Measurements from ENCODE around the gene RTN4IP1. TPM values are rescaled to one million over a fixed set of nuclear protein-coding genes. Genes with fewer than 3 reads are reported as not detected.

Gene RTN4IP1, protein sequence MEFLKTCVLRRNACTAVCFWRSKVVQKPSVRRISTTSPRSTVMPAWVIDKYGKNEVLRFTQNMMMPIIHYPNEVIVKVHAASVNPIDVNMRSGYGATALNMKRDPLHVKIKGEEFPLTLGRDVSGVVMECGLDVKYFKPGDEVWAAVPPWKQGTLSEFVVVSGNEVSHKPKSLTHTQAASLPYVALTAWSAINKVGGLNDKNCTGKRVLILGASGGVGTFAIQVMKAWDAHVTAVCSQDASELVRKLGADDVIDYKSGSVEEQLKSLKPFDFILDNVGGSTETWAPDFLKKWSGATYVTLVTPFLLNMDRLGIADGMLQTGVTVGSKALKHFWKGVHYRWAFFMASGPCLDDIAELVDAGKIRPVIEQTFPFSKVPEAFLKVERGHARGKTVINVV
- 10 to 100 TPM in 2 of 4 donors, 1 to 10 TPM in 2; 9.7 to 10.8 (median 10.4) TPM for polyA plus RNA-seq (ENCODE audit: insufficient read length in 4 of 4)

DNA sequence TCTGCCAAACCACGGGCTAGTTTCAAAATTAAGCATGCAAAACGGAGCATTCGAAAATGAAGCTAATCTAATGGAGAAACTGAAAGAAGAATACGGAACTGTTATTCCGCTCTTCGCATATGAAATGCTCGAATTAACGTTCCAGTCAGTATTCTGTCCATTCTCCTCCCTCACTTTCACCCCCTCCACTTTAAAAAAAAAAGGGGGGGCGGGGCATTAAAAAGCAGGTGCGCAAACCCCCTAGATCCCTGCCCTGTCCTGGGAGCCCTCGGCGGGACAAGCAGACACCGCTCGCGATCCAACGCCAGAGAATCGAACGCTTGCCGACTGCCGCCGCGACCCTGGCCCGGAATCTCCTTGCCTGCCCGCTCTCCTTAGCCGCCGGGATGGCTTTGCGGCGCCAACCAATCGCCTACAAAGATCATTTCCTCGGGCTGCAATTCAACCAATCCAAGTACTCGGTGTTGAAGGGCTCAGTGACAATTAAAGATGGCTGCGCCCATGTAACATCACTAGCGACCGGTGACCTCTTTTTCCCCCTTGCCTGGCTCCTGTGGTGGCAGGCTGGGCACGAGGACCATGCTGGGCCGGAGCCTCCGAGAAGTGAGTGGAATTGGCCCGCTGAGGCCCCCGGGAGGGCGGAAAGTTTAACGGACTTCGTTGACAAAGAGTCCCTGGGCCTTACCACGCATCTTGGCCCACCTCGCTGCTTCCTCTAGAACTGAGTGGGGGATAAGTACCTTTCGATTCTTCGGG, at the start of gene RTN4IP1, which contains the start of gene QRSL1:
Gene RTN4IP1 (minus strand): TSS at position 396 of the 756 bp plus-strand sequence. CDS start 477 bp downstream, outside the sequence.
Gene QRSL1 (plus strand): TSS at position 476 of the 756 bp plus-strand sequence. CDS start 104 bp downstream, at position 580.
- DNase-seq (ENCODE audit: low read depth in 4 of 4, low spot score in 2 of 4), result peak; percentile 90 to 97 (median 94)

DNA sequence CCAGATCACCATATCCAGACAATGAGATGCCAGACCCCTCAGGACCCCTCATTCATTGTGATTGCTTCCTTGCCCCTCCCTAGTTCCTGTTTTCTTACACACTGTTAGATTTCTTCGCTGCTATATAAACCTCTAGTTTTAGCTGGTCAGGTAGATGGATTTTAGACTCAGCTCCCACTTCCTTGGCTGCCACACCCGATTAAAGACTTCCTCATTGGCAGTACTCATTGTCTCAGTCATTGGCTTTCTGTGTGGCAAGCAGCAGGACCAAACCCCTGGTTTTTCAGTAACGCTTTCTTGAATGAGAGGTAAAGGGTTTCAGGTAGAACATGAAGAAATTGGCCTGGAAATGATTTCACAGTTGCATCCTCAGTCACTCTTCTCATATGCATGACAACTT, 48.0 kb upstream of the RTN4IP1 start:
- no peak for DNase-seq (ENCODE audit: low read depth in 4 of 4, low spot score in 2 of 4)

DNA sequence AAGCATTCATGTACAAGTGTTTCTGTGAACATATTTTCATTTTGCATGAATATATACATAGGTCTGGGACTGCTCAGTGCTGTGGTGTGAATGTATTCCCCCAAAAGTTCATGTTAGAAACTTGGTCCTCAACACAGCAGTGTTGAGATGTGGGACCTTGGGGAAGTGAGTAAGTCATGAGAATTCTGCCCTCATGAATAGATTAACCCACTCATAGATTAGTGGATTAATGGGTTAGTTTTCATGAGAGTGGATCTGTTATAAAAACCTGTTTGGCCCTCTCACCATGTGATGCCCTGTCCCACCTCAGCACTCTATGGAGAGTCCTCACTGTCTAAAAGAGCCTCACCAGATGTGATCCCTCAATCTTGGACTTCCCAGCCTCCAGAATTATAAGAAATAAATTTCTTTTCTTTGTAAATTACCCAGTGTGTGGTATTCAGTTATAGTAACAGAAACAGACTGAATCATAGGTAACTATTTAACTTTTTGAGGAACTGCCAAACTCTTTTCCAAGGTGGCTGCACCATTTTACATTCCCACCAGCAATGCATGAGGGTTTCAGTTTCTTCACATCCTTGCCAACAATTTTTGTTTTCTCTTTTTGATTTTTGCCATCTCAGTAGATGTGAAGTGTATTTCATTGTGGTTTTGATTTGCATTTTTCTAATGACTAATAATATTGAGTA, 45.4 kb upstream of the RTN4IP1 start:
- DNase-seq (ENCODE audit: low read depth in 4 of 4, low spot score in 2 of 4), result no peak

DNA sequence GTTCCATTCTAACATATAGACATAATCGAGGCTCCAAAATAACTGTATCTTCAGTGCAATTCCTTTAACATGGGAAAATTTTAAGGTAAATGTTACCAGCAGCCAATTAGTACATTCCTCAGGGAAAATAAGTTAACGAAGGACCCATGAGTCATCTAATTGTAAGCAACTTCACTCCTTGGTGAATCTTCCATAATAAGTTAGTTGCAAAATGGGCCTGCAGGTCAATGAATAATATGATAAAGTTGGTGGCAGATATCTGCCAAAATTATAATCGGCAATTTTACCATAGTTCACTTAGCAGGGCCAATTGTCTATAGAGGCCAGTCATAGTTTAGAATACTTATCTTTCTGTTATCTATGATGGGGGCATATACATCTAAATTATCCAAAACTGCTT, 42.4 kb upstream of the RTN4IP1 start:
- no peak for DNase-seq (ENCODE audit: low read depth in 4 of 4, low spot score in 2 of 4)

DNA sequence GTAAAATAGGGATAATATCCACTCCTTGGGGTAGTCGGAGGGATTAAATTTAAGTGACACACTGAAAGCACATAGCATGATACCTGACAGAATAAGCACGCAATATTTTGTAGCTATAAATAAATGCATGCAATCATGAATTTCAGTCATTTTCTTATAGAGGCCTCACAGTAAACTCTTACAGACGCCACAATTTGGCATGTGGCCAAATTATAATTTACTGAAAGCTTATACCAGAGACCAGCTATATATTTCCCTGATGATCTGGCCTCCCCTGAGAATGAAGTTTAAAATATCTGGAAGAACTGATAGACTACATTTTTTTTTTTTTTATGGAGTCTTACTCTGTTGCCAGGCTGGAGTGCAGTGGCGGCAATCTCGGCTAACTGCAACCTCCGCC, 40.9 kb upstream of the RTN4IP1 start:
- DNase-seq (ENCODE audit: low read depth in 4 of 4, low spot score in 2 of 4), result no peak

DNA sequence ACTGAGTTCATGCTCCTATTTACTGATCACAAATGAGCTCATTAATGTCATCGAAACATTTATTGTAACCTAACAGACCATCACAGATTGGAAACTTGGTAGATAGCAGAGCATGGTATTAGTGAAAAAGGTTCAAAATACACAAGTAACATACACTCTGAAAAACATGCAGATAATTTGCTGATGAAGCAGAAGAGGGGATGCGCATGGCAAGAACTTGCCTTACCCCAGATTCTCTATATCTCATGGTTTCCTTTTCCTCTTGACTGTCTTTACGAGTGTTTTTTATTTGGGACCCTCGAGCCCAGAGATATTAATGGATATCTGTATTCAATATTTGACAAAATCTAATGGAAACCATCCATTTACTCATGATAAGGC, 37.7 kb upstream of the RTN4IP1 start:
- no peak for DNase-seq (ENCODE audit: low read depth in 4 of 4, low spot score in 2 of 4)

DNA sequence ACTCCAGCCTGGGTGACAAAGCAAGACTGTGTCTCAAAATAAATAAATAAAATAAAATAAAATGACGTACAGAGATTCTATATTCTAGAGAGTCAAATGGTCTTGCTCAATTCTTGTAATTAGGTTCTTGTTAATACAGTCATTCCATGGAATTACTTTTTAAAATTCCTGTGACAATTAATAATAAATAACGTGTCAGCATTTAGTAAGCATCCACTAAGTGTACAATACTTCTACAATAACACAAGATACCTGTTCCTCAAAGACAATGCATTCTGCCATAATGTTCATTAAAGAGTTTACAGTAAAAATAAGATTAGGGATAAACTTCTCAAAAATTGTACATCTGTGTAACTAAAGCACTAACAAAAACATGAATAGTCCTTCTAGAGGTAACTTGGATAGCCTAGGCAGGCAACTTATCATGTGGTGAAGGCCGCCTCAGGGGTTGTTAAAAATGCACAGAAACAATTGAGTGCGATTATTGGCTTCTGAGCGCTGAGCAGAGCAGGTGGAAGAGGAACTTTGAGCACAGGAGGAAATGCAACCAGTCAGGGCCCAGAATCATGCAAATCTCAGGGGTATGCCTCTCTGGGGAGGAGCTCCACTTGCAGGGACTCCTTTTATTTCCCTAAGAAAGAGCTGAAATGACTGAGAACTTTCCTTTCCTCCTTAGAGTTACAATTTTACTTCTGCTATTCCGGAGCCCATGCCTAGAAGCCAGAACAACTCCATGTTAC, 37.2 kb upstream of the RTN4IP1 start:
- no peak for DNase-seq (ENCODE audit: low read depth in 4 of 4, low spot score in 2 of 4)

DNA sequence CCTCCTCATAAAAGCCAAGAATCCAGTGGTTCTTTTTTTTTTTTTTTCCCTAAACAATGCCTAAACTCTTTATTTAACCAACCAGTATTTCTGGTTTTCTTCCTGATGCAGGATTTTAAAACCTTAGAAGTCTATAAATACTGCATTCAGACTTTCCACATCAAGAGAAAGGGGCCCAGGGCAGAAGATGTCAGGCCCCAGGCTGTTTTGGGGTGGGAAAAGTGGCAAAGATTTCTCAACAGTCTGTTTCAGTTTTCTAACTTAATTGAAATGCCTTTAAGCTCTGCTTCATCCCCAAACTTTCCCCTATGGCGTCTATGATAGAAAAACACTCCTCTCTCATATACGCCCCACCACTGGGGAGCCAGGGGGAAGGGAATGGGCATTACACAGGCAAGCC, 33.2 kb upstream of the RTN4IP1 start:
- no peak for DNase-seq (ENCODE audit: low read depth in 4 of 4, low spot score in 2 of 4)

DNA sequence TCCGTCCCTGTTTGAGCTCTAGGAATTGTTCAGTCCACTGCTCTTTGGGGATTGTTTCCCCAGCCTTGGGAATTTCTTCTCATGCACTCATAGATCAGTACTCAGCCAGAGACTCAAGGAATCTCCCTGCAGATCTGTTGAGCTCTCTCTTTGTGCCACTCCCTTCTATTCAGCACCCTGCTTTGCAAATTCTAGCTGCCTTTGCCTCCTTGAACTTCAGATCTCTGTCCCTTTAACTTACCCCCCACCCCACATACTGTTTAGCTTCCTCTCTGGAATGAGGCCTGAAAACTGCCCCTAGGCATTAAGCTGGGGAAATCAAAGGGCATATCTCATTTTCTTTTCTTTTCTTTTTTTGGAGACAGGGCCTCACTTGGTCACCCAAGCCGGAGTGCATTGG, 30.6 kb upstream of the RTN4IP1 start:
- no peak for DNase-seq (ENCODE audit: low read depth in 4 of 4, low spot score in 2 of 4)

DNA sequence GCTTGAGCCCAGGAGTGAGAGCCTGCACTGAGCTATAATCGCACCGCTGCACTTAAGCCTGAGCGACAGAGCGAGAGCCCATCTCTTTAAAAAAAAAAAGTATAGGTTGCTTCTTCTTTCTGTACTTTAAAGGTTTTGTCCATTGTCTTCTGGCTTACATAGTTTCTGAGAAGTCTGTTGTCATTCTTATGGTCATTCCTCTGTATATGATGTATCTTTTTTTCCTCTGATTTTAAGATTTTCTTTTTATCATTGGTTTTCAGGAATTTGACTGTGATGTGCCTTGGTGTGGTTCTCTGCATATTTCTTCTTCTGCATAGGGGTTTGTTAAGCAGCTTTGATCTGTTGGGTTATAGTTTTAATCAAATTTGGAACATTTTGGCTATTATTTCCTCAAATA, 29.2 kb upstream of the RTN4IP1 start:
- DNase-seq (ENCODE audit: low read depth in 4 of 4, low spot score in 2 of 4), result no peak

DNA sequence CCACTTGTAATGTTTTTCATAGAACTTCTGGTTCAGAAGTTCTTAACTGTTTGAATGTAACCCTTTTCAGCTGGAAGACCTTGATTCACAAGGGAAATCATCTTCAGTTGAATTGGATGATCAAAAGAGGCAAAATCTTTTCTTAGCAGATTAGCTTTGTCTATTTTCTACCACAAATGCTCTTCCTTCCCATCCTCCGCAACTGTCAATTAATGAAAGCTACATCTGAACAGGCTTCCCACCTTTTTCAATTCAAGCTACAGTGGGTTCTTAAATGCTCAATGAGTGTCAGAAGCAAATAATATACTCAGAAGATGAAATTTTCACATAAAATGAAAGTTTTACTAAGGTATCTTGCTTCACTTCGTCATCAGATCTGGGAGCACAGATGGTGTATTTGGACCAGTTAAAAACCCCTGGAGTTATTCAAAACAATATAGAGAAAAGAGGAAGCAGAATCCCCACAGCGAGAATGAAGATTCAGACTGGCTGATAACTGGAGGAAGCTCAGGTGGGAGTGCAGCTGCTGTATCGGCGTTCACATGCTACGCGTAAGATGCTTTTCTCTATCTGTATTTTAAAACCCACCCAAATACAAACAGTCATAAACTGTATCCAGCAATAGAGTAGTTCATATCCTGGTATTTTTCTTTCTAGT, 19.5 kb upstream of the RTN4IP1 start:
- DNase-seq (ENCODE audit: low read depth in 4 of 4, low spot score in 2 of 4), result no peak

DNA sequence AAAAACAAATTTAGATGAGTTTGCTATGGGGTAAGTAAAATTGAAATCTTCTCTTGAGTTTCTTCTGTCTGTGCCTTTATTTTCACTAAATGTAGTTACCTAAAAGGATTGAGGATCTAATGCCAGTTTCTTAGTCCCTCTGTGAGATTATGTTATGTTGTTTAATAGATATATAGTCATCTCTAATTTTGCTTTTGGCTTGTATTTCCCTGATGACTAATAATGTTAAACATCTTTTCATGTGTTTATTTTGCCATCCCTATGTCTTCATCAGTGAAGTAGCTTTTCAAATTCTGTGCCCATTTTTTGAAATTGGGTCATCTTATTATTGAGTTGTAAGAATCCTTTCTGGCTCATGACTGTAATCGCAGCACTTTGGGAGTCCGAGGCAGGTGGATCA, 13.8 kb upstream of the RTN4IP1 start:
- DNase-seq (ENCODE audit: low read depth in 4 of 4, low spot score in 2 of 4), result no peak

DNA sequence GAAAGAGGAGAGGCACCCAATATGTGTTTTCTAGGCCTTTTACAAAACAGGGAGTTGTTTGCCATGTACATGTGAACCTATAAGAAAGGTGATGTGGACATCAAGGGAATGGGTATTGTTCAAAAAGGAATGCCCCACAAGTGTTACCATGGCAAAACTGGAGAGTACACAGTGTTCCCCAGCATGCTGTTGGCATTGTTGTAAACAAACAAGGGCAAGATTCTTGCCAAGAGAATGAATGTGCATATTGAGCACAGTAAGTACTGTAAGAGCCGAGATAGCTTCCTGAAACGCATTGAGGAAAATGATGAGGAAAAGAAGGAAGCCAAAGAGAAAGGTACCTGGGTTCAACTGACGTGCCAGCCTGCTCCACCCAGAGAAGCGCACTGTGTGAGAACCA, 13.2 kb upstream of the RTN4IP1 start:
- no peak for DNase-seq (ENCODE audit: low read depth in 4 of 4, low spot score in 2 of 4)

DNA sequence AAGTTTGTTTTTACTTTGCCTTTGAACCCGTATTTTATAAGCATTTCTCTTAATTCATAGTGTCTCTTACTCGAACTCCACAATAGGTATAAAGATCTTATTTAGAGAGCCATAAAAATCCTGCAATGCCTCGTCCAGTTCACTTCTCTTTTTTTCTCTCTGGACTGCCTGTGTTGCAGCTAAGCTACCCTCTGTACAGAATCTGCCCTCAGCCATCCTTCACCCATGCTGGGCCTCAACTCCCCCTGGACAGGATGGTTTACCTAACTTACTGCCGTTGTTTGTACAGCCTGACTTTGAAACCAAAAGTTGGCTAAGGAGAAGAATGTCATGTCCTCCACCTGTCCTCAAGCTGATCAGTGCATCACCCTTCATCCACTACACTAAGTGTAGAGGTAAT, 10.5 kb upstream of the RTN4IP1 start:
- DNase-seq (ENCODE audit: low read depth in 4 of 4, low spot score in 2 of 4), result no peak

DNA sequence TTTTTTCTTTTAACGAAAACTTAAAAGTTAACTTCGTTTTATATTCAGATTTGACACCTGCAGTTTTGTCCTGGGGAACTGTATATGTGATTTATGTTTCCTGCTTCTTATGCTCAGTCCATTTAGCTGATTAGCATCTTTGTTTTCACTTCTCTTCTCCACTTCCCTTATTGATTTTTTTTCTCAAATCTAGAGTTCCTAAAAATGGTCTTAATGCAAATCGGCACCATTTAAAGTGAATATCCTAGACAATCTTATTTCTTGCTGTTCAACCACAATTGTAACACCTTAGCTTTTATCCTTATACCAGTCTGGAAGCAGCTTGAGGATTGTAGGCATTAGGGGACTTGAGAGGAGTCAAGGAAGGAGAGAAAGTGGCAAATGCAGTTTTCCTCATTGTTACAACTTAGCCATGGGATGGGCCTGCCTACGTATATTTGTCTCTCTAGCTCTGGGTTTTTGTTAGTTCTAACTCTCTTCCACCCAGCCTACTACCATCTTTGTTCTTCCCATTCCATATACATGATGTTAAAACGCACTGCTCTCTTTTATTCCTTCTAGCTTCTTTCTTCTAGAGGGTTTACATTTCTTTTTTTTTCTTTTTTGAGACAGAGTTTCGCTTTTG, 8.5 kb upstream of the RTN4IP1 start:
- DNase-seq (ENCODE audit: low read depth in 4 of 4, low spot score in 2 of 4), result no peak

DNA sequence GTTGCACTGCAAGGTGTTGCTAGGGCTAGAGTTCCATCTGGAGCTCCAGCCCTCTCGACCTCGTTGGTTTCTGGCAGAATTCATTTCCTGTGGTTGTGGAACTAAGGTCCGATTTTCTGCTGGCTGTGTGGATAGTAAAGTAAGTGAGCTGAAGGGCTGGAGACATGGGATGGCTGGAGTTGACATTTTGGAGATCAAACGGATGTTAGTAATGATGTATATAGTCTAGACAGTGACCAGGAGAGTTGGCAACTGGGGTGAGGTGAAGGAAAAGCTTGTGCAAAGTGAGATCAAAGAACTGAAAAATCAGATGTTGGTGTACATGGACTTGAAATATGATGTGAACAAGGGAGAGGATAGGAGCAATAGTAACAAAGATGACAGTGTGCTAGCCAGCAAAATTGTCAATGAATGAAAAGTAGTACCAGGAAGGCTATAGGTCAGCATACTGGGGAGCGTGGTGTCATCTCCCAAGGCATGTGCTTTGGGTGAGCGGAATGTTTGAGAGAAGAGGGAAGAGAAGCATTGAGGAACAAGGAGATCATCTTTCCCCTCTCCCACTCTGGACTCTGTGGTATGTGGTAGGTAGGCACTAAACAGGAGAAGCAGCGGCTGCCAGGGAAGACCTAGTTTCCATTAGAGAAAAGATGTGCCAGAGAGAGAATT, 7.9 kb upstream of the RTN4IP1 start:
- no peak for DNase-seq (ENCODE audit: low read depth in 4 of 4, low spot score in 2 of 4)

DNA sequence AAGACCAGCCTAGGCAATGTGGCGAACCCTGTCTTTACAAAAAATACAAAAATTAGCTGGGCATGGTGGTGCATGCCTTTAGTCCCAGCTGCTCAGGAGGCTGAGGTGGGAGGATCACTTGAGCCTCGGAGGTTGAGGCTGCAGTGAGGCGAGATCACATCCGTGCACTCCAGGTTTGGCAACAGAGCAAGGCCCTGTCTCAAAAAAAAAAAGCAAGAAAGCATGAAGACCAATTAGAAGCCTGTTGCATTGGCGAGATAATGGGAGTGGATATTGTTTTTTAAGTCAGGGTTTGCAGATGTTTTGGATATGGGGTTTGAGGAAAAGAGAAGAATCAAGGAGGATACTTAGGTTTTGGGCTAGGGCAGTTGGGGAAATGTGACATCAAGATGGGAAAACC, 5.3 kb upstream of the RTN4IP1 start:
- no peak for DNase-seq (ENCODE audit: low read depth in 4 of 4, low spot score in 2 of 4)

DNA sequence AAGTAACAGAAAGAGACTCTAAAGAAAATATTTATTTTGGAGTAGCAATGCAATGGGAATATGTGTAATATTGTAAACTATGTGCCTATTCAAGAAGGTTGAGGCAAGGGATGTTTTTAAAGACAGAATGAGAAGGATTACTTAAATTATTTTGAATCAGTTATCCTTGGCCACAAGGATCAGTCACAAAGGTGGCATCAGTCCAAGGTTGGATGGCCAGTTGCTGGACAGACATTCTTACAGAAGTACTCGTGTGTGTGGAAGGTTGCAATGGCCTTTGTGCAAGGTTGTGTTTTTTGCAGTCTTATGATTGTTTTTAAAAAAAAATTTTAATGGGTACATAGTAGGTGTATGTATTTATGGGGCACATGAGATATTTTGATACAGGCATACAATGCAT, 2.0 kb upstream of the RTN4IP1 start:
- DNase-seq (ENCODE audit: low read depth in 4 of 4, low spot score in 2 of 4), result no peak

DNA sequence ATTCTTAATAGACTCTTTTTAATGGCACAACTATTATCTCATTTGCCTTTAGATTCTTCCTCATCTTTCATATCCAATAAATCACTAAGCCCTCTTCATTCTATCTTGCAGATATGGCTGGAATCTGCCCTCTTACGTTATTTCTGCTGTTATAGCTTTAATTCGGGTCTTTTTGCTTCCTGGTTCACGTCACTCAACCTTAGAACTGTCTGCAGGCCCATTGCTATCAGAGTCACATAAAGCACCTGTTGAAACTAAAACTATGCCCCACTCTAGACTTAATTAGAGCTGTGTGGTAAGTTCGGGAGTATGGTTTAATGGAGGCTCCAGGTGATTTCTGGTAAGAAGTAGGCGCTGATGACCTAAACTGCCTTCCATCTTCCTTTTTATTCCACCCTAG, 1.1 kb upstream of the RTN4IP1 start:
- no peak for DNase-seq (ENCODE audit: low read depth in 4 of 4, low spot score in 2 of 4)
